PFSK-1 (cell line): Measurements from ENCODE around the gene SESTD1.

ENCODE experiments used
- POLR2AphosphoS5 ChIP-seq: IDR thresholded peaks from 2 replicates; pipeline ENCODE4 v1.6.1; 2012; ENCODE audit warnings: low read depth, mild to moderate bottlenecking, control low read depth, low read length, moderate library complexity
- SIN3A ChIP-seq: IDR thresholded peaks from 2 replicates; pipeline ENCODE4 v1.6.1; 2012; ENCODE audit warnings: mild to moderate bottlenecking, low read length, moderate library complexity, borderline replicate concordance; ENCODE audit not compliant: insufficient read depth
- TAF1 ChIP-seq: IDR thresholded peaks from 2 replicates; pipeline ENCODE4 v1.6.1; 2012; ENCODE audit warnings: low read length, control low read depth, borderline replicate concordance; ENCODE audit not compliant: insufficient read depth

GRCh38 chr2:179224361-179224760 is 40.3 kb downstream of the SESTD1 start:
- no peak for TF ChIP-seq TAF1
- no peak for TF ChIP-seq POLR2AphosphoS5
- TF ChIP-seq SIN3A: no peak
